ENCODE data around the gene ASPG.

DNA sequence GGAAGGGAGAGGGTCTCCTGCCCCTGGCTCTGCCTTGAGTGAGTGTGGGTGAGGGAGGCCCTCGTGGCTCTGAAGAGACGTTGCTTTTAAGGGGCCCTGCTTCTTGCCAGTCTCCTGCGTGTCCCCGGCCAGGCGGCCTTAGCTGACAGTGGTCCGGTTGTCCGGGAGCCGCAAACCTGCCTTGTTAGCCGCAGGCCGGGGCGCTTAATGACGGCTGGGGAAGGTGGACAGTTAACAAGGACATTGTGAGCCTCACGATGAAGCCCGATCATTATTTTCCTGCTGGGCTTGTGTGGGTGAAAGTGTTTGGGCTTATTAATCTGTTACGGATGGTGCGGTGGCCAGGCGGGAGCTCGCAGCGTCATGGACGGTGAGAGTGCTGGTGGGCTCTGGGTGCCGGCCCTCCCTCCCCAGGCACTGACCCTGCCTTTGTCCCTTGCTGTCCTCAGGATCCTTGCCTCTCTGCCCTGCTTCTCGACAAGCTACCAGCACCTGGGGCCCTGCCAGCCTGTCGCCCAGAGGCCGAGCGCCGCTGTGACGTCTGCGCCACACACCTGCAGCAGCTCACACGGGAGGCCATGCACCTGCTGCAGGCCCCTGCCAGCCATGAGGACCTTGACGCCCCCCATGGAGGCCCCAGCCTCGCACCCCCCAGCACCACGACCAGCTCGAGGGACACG, 66.2 kb downstream of the ASPG start:
- TF ChIP-seq, protein P1, sequence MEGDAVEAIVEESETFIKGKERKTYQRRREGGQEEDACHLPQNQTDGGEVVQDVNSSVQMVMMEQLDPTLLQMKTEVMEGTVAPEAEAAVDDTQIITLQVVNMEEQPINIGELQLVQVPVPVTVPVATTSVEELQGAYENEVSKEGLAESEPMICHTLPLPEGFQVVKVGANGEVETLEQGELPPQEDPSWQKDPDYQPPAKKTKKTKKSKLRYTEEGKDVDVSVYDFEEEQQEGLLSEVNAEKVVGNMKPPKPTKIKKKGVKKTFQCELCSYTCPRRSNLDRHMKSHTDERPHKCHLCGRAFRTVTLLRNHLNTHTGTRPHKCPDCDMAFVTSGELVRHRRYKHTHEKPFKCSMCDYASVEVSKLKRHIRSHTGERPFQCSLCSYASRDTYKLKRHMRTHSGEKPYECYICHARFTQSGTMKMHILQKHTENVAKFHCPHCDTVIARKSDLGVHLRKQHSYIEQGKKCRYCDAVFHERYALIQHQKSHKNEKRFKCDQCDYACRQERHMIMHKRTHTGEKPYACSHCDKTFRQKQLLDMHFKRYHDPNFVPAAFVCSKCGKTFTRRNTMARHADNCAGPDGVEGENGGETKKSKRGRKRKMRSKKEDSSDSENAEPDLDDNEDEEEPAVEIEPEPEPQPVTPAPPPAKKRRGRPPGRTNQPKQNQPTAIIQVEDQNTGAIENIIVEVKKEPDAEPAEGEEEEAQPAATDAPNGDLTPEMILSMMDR (optimal IDR thresholded peaks at IDR 0.05 in 1 of 3, IDR thresholded peaks at IDR 0.05 in 1 of 3, conservative IDR thresholded peaks at IDR 0.05 in 1 of 3; ENCODE audit: extremely low read depth in 1 of 3, insufficient read depth in 2 of 3, low read length in 3 of 3), result no peak
- no peak for TF ChIP-seq EZH2 (IDR thresholded peaks at IDR 0.05; ENCODE audit: low read length)

Data from keratinocyte (primary cell).